ENCODE data around the gene RBPMS2. TPM values are rescaled to one million over a fixed set of nuclear protein-coding genes. Genes with fewer than 3 reads are reported as not detected.

Gene RBPMS2
- total and polyA plus RNA-seq, 2 of the 8 experiments (the other 6 are each of a cell fraction or from before 2014, with no cell fraction given) = 55.8 to 238 TPM

DNA sequence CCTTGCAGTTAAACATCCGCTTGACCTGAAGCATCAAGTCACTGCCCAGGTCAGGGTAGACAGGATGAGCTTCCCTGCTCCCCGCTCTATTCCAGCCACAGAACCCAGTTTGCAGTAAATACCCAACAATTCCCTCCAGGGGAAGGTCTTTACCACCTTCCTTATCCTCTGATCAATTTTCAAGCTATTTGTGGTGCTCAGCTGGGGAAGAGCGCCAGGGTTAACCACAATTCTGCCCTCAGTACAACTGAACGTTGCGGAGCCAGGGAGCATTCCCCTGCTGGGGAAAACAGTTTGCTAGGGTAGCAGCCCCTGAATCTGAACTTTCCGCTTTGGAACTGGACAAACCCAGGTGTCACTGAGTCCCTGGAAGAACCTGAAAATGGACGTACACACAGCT, 28.5 kb downstream of the RBPMS2 start:
- Histone ChIP-seq H3K79me2 (ENCODE audit: control insufficient read depth in 1 of 2, insufficient read depth in 2 of 2, low read length in 2 of 2) (peaks cover 0 to 81% of the 10 kb centered on the region in 2 experiments; a peak in 2 of 4 replicates), H3K36me3 (ENCODE audit: control insufficient read depth in 2 of 4, insufficient read depth in 4 of 4, low read length in 3 of 4) (peaks cover 13 to 58% (median 33%) of the 10 kb centered on the region in 4 experiments), H3K23ac (ENCODE audit: insufficient read length) (no peak overlapping the region), H3K27ac (ENCODE audit: low read depth, low read length) (no peak overlapping the region), H4K91ac (replicated peaks; ENCODE audit: insufficient read length, low read length) (no peak overlapping the region), H3K14ac (ENCODE audit: insufficient read length) (no peak overlapping the region), H3K23me2 (ENCODE audit: low read depth, low read length) (no peaks in the 10 kb centered on the region), H3K56ac (replicated peaks; ENCODE audit: insufficient read length, low read depth, low read length) (no peak overlapping the region), H2BK120ac (replicated peaks; ENCODE audit: low read depth, low read length) (no peak overlapping the region), H3K4me3 (ENCODE audit: extremely low read depth in 1 of 4, insufficient read depth in 2 of 4, low read depth in 3 of 4, low read length in 4 of 4) (no peak overlapping the region), H3K18ac (ENCODE audit: extremely low read depth, low read length) (no peak overlapping the region), H4K8ac (ENCODE audit: extremely low read depth, insufficient read depth, low read length) (no peak overlapping the region; the same call in 1 of the 2 replicates), H3K9me3 (ENCODE audit: insufficient read depth in 2 of 2, low read depth in 1 of 2, low read length in 1 of 2) (no peaks in the 10 kb centered on the region), H3K79me1 (ENCODE audit: low read depth, low read length) (peaks cover 20% of the 10 kb centered on the region), H3K9ac (replicated peaks in 1 of 4; ENCODE audit: extremely low read depth in 1 of 4, low read depth in 3 of 4, low read length in 3 of 4) (no peak overlapping the region), H2BK20ac (ENCODE audit: low read length) (no peak overlapping the region), H3K4me1 (replicated peaks in 1 of 4; ENCODE audit: control insufficient read depth in 3 of 4, insufficient read depth in 4 of 4, low read length in 3 of 4) (peaks cover 0 to 10% (median 7%) of the 10 kb centered on the region in 4 experiments; a peak in 5 of 7 replicates), H3K4ac (replicated peaks; ENCODE audit: insufficient read length, low read depth, low read length) (no peak overlapping the region), H4K5ac (ENCODE audit: insufficient read length, low read depth, low read length) (no peak overlapping the region), H2BK5ac (ENCODE audit: low read depth, low read length) (no peak overlapping the region; the same call in 1 of the 2 replicates), H2BK12ac (ENCODE audit: low read depth, low read length) (no peak overlapping the region), H3K27me3 (replicated peaks in 1 of 4; ENCODE audit: control insufficient read depth in 3 of 4, extremely low read depth in 1 of 4, insufficient read depth in 3 of 4, low read length in 3 of 4) (no peaks in the 10 kb centered on the region), H2AK5ac (ENCODE audit: low read depth, low read length) (no peak overlapping the region), H2BK15ac (ENCODE audit: low read length) (no peak overlapping the region), H4K20me1 (replicated peaks in 1 of 2; ENCODE audit: control insufficient read depth in 1 of 2, insufficient read depth in 2 of 2, low read length in 2 of 2) (peaks cover 16 to 20% of the 10 kb centered on the region in 2 experiments), H2AFZ (ENCODE audit: low read length) (no peak overlapping the region), H3K4me2 (ENCODE audit: insufficient read depth in 1 of 2, low read depth in 2 of 2, low read length in 2 of 2) (no peak overlapping the region)
- WGBS, 2 experiments (ENCODE audit: extremely low coverage in 1 of 2, insufficient coverage in 1 of 2, insufficient read length in 1 of 2, insufficient replicate concordance in 2 of 2, low coverage in 1 of 2, low lambda C conversion rate in 2 of 2, missing lambda C conversion rate in 1 of 2) = 94% methylated on average over 7 of the region's 7 CpGs; no CpG with 5 or more reads in 1 of the 2 experiments
- TF ChIP-seq, protein P1, sequence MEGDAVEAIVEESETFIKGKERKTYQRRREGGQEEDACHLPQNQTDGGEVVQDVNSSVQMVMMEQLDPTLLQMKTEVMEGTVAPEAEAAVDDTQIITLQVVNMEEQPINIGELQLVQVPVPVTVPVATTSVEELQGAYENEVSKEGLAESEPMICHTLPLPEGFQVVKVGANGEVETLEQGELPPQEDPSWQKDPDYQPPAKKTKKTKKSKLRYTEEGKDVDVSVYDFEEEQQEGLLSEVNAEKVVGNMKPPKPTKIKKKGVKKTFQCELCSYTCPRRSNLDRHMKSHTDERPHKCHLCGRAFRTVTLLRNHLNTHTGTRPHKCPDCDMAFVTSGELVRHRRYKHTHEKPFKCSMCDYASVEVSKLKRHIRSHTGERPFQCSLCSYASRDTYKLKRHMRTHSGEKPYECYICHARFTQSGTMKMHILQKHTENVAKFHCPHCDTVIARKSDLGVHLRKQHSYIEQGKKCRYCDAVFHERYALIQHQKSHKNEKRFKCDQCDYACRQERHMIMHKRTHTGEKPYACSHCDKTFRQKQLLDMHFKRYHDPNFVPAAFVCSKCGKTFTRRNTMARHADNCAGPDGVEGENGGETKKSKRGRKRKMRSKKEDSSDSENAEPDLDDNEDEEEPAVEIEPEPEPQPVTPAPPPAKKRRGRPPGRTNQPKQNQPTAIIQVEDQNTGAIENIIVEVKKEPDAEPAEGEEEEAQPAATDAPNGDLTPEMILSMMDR (IDR thresholded peaks at IDR 0.05; ENCODE audit: control extremely low read depth in 1 of 3, insufficient read depth in 1 of 3, low read depth in 1 of 3, low read length in 3 of 3) = no peak
- TF ChIP-seq TEAD4 (IDR thresholded peaks at IDR 0.05; ENCODE audit: low read depth, low read length) = no peak
- no peak for TF ChIP-seq SIX5 (IDR thresholded peaks at IDR 0.05; ENCODE audit: low read depth, low read length)
- TF ChIP-seq, protein P2, sequence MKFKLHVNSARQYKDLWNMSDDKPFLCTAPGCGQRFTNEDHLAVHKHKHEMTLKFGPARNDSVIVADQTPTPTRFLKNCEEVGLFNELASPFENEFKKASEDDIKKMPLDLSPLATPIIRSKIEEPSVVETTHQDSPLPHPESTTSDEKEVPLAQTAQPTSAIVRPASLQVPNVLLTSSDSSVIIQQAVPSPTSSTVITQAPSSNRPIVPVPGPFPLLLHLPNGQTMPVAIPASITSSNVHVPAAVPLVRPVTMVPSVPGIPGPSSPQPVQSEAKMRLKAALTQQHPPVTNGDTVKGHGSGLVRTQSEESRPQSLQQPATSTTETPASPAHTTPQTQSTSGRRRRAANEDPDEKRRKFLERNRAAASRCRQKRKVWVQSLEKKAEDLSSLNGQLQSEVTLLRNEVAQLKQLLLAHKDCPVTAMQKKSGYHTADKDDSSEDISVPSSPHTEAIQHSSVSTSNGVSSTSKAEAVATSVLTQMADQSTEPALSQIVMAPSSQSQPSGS (IDR thresholded peaks at IDR 0.05; ENCODE audit: low read length) = no peak
- no peak for TF ChIP-seq HDAC6 (IDR thresholded peaks at IDR 0.05; ENCODE audit: low read depth, low read length)
- no peak for TF ChIP-seq GABPA (IDR thresholded peaks at IDR 0.05; ENCODE audit: borderline replicate concordance, insufficient read depth, low read length)
- CTCF ChIA-PET (ENCODE audit: partially characterized antibody) = interaction anchor here (0.5 to 46.3 kb wide), 7 partner anchors 9 to 338 kb away, joined by 3 to 883 read pairs (median 3); no protein-coding TSS in a partner anchor
- no peak for FAIRE-seq
- DNase-seq (ENCODE audit: low read depth in 1 of 2, low spot score in 2 of 2) = no peak
- POLR2A ChIA-PET (ENCODE audit: partially characterized antibody) = interaction anchor here (0.7 to 59.2 kb wide), 4 partner anchors 9 to 52 kb away, joined by 3 to 1192 read pairs (median 6); no protein-coding TSS in a partner anchor

Measured in H1 (cell line).